CD4-positive, alpha-beta T cell (primary cell): Measurements from ENCODE around the gene LAMC2. TPM values are rescaled to one million over a fixed set of nuclear protein-coding genes. Genes with fewer than 3 reads are reported as not detected.

ENCODE experiments used
- ATAC-seq: fragments of 200-7000 bp; cut with Tn5 transposase; one replicate; pipeline ENCODE4 v1.10.0; 2022; ENCODE audit warnings: mild to moderate bottlenecking; ENCODE audit not compliant: poor library complexity
- CTCF ChIA-PET: fragments of 350-600 bp; sonication (Branson Sonifier 250); formaldehyde crosslinking; loops from one replicate; lab custom pipeline; 2021; ENCODE audit warnings: antibody characterized with exemption, inconsistent platforms; lab: Charles Lee
- POLR2A ChIA-PET: fragments of 350-600 bp; sonication (Branson Sonifier 250); formaldehyde crosslinking; loops from one replicate; lab custom pipeline; 2021; ENCODE audit warnings: antibody characterized with exemption, inconsistent platforms; lab: Charles Lee
- DNase-seq, 14 experiments: peaks; one replicate each; pipeline ENCODE4 v3.0.0-alpha.2; 2013 to 2020; ENCODE audit warnings: mixed read lengths in 2 of 14
- H3K27ac ChIP-seq, 2 donors: one replicate each; pipeline versions ENCODE4 v1.5.1 to v1.7.0; 2013; ENCODE audit warnings: low read length in 2 of 2, low read depth in 1 of 2, mild to moderate bottlenecking in 1 of 2
- H3K27me3 ChIP-seq, 2 experiments: 1 replicate in 1 of 2; 2 replicates in 1 of 2; pipeline versions ENCODE4 v1.6.1 to v1.7.0; 2013; ENCODE audit warnings: low read length in 2 of 2, control low read depth in 1 of 2, mild to moderate bottlenecking in 1 of 2, moderate library complexity in 1 of 2; ENCODE audit not compliant: insufficient read depth in 2 of 2, control insufficient read depth in 1 of 2
- H3K36me3 ChIP-seq: one replicate; pipeline ENCODE4 v1.6.1; 2013; ENCODE audit warnings: low read length, control low read depth; ENCODE audit not compliant: insufficient read depth
- H3K4me1 ChIP-seq: one replicate; pipeline ENCODE4 v1.6.1; 2013; ENCODE audit warnings: low read length, control low read depth; ENCODE audit not compliant: insufficient read depth
- H3K4me3 ChIP-seq: one replicate; pipeline ENCODE4 v1.5.1; 2013; ENCODE audit warnings: mild to moderate bottlenecking, low read length, moderate library complexity
- H3K9me3 ChIP-seq, 2 experiments: 1 replicate in 1 of 2; 2 replicates in 1 of 2; pipeline versions ENCODE4 v1.6.1 to v1.7.0; 2013; ENCODE audit warnings: low read length in 2 of 2, mild to moderate bottlenecking in 2 of 2, control low read depth in 1 of 2, moderate library complexity in 1 of 2; ENCODE audit not compliant: control insufficient read depth in 1 of 2, insufficient read depth in 1 of 2
- H3K27ac Mint-ChIP-seq: one replicate; pipeline ENCODE4 v1.8.0; 2020; ENCODE audit warnings: mixed read lengths
- H3K27me3 Mint-ChIP-seq: one replicate; pipeline ENCODE4 v1.8.0; 2021; ENCODE audit warnings: mixed read lengths
- H3K36me3 Mint-ChIP-seq: one replicate; pipeline ENCODE4 v1.8.0; 2021; ENCODE audit warnings: low read depth, mixed read lengths
- H3K4me1 Mint-ChIP-seq: one replicate; pipeline ENCODE4 v1.8.0; 2021; ENCODE audit warnings: low read depth, mixed read lengths
- H3K4me3 Mint-ChIP-seq: one replicate; pipeline ENCODE4 v1.8.0; 2020; ENCODE audit warnings: mild to moderate bottlenecking, mixed read lengths
- H3K9me3 Mint-ChIP-seq: one replicate; pipeline ENCODE4 v1.8.0; 2020; ENCODE audit warnings: mixed read lengths
- intact Hi-C, 2 experiments: fragments of 100-400 bp; cut with DNase I in 1 of 2; cut with micrococcal nuclease in 1 of 2; formaldehyde crosslinking; loops; one replicate each; pipeline versions ENCODE4 v1.15.1 to v1.9.0; 2023 to 2025; cut with DNase I, micrococcal nuclease
- total RNA-seq, 174 experiments: library from RNA in 2 of 174; stranded (reverse) in 2 of 174; gene quantifications; one replicate each; pipeline ENCODE4 v1.2.3 and lab custom pipeline; 2021 to 2026
- TF ChIP-seq, protein P1 (sequence below): fragments of 200-600 bp; IDR thresholded peaks from one replicate; pipeline ENCODE4 v1.8.0; 2022; ENCODE audit warnings: antibody characterized with exemption, mild to moderate bottlenecking

LAMC2 gene
- total RNA-seq, 2 experiments from 2014 or later: not detected

DNA sequence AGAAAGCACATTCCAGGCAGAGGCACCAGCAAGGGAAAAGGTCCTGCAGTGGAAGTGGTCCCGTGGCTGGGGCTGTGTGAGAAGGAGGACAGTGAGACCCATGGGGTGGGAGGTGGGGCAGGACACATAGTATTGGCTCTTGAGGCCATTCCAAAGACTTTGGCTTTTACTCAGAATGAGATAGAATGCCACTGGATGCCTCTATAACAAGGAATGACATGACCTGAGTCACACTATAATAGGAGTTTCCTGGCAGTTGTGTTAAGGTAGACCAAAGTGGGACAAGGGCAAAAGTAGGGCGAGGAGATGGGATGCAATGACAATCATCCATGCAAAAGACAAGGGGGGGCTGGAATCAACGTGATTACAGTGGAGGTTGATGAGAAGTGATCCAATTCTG, 24.7 kb upstream of the LAMC2 start:
- H3K4me1 Mint-ChIP-seq: no peaks in the 10 kb centered on the region
- POLR2A ChIA-PET: no interaction called here
- TF ChIP-seq, protein P1, sequence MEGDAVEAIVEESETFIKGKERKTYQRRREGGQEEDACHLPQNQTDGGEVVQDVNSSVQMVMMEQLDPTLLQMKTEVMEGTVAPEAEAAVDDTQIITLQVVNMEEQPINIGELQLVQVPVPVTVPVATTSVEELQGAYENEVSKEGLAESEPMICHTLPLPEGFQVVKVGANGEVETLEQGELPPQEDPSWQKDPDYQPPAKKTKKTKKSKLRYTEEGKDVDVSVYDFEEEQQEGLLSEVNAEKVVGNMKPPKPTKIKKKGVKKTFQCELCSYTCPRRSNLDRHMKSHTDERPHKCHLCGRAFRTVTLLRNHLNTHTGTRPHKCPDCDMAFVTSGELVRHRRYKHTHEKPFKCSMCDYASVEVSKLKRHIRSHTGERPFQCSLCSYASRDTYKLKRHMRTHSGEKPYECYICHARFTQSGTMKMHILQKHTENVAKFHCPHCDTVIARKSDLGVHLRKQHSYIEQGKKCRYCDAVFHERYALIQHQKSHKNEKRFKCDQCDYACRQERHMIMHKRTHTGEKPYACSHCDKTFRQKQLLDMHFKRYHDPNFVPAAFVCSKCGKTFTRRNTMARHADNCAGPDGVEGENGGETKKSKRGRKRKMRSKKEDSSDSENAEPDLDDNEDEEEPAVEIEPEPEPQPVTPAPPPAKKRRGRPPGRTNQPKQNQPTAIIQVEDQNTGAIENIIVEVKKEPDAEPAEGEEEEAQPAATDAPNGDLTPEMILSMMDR: no peak

DNA sequence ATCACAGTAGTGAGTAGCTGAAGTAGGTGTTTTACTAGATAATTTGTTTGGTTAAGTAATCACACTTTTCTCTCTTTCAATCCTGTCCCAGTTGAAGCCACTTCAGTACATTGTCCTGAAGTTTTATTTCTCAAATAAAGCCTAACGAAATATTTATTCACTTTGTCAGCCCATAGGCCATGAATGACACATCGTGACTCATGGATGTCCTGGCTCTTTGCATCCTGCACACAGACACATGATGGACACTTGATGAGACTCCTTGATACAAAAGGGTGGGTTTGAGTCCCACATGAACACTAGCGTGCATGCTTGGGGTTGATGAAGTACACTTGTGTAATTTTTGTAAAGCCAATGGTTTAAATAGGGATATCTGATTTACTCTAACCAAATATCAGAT, 22.7 kb upstream of the LAMC2 start:
- Histone ChIP-seq H3K36me3 (no peaks in the 10 kb centered on the region), H3K9me3 (no peaks in the 10 kb centered on the region), H3K27ac (no peak overlapping the region), H3K27me3 (no peaks in the 10 kb centered on the region), H3K4me1 (no peaks in the 10 kb centered on the region), H3K4me3 (no peak overlapping the region)
- TF ChIP-seq, protein P1: no peak
- POLR2A ChIA-PET: no interaction called here
- intact Hi-C loops: no loop called here
- Mint-ChIP-seq H3K9me3 (no peaks in the 10 kb centered on the region), H3K4me3 (no peak overlapping the region), H3K27ac (no peak overlapping the region), H3K4me1 (no peaks in the 10 kb centered on the region), H3K36me3 (no peaks in the 10 kb centered on the region), H3K27me3 (peaks cover 6% of the 10 kb centered on the region)
- ATAC-seq (no peak), DNase-seq (no peak)
- CTCF ChIA-PET: no interaction called here

More for the DNA sequence above, 24.7 kb upstream of the LAMC2 start:
- Histone ChIP-seq H3K4me1 (no peaks in the 10 kb centered on the region), H3K36me3 (no peaks in the 10 kb centered on the region), H3K27me3 (no peaks in the 10 kb centered on the region), H3K9me3 (no peaks in the 10 kb centered on the region), H3K27ac (no peak overlapping the region), H3K4me3 (no peak overlapping the region)
- ATAC-seq (no peak), DNase-seq (no peak)
- peaks cover 3% of the 10 kb centered on the region for H3K27me3 Mint-ChIP-seq
- CTCF ChIA-PET: no interaction called here
- H3K27ac Mint-ChIP-seq: no peak overlapping the region
- H3K36me3 Mint-ChIP-seq: no peaks in the 10 kb centered on the region
- intact Hi-C loops: no loop called here
- no peaks in the 10 kb centered on the region for H3K9me3 Mint-ChIP-seq
- no peak overlapping the region for H3K4me3 Mint-ChIP-seq

DNA sequence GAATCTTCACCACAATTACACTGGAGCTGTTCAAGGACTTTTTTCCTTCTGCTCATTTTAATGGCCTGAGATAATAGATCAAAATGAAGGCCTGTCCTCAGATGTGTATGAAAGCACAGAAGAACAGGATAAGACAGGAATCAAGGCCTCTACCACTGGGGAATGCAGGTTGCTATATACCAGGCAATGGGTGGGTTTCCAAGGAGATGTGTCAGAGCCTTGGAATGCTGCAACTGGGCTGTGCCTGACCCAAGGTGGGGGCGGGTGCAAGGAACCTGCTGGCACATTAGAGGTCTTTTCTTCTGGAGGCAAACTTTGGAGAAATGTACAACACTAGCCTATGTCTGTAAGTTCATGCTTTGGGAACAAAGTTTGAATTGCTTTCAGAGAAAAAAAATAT, 21.7 kb upstream of the LAMC2 start:
- CTCF ChIA-PET: no interaction called here
- Mint-ChIP-seq H3K4me1 (no peaks in the 10 kb centered on the region), H3K9me3 (no peaks in the 10 kb centered on the region), H3K36me3 (no peaks in the 10 kb centered on the region), H3K27ac (no peak overlapping the region), H3K4me3 (no peak overlapping the region), H3K27me3 (peaks cover 6% of the 10 kb centered on the region)
- POLR2A ChIA-PET: no interaction called here
- no peaks in the 10 kb centered on the region for H3K9me3 ChIP-seq
- H3K36me3 ChIP-seq: no peaks in the 10 kb centered on the region
- no peak overlapping the region for H3K4me3 ChIP-seq
- TF ChIP-seq, protein P1: no peak
- ATAC-seq (no peak), DNase-seq (no peak)
- H3K27me3 ChIP-seq: no peaks in the 10 kb centered on the region
- intact Hi-C loops: no loop called here
- no peaks in the 10 kb centered on the region for H3K4me1 ChIP-seq
- no peak overlapping the region for H3K27ac ChIP-seq
